Right renal cortex interstitium (tissue), 3 donors: ENCODE measurements around the gene HECTD1. TPM values are rescaled to one million over a fixed set of nuclear protein-coding genes. Genes with fewer than 3 reads are reported as not detected.

Experiments
- DNase-seq, 3 donors: peaks; one replicate each; pipeline ENCODE4 v3.0.0-alpha.2; 2013; ENCODE audit warnings: low read depth in 3 of 3, low spot score in 2 of 3
- polyA plus RNA-seq, 3 donors: library from polyadenylated mRNA; unstranded; fragments of 120-200 nt; gene quantifications; one replicate each; pipeline ENCODE4 v1.2.1, GENCODE V29; 2013; ENCODE audit not compliant: insufficient read length in 3 of 3

The HECTD1 gene
- polyA plus RNA-seq, 3 donors: 187 to 204 (median 194) TPM

DNA sequence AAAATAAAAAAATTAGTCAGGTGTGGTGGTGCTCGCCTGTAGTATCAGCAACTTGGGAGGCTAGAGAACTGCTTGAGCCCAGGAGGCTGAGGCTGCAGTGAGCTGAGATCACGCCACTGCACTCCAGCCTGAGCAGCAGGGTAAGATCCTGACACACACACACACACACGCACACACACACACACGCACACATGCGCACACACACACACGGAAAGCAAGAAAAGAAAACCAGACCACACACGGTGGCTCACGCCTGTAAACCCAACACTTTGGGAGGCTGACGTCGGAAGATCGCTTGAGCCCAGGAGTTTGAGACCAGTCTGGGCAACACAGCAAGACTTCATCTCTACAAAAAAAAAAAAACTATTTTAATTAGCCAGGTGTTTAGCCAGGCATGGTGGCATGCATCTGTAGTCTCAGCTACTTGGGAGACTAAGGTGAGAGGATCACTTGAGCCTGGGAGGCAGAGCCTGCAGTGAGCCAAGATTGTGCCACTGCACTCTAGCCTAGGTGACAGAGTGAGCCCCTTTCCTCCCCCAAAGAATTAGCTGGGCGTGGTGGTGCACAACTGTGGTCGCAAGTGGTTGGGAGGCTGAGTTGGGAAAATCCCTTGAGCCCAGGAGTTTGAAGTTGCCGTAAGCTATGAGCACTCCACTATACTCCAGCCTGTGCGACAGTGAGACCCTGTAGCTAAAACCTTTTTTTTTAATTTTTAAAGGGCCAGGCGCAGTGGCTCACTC, 44.5 kb downstream of the HECTD1 start:
- DNase-seq: no peak

DNA sequence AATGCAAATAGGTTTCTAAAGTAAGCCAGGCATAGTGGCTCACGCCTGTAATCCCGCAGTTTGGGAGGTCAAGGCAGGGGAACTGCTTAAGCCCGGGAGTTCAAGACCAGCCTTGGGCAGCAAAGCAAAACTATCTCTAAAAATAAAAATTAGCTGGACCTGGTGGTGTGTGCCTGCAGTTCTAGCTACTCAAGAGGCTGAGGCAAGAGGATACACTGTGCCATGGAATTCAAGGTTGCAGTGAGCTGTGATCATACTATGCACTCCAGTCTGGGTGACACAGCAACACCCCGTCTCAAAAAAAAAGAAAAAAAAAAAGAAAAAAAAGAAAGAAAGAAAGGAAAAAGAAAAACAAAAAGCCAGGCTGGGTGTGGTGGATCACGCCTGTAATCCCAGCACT, 46.3 kb downstream of the HECTD1 start:
- no peak for DNase-seq

- DNase-seq: no peak
Observed at GRCh38 chr14:31159682-31160296, 47.8 kb downstream of the HECTD1 start.

GRCh38 chr14:31154956-31155355, 52.6 kb downstream of the HECTD1 start:
- no peak for DNase-seq

DNA sequence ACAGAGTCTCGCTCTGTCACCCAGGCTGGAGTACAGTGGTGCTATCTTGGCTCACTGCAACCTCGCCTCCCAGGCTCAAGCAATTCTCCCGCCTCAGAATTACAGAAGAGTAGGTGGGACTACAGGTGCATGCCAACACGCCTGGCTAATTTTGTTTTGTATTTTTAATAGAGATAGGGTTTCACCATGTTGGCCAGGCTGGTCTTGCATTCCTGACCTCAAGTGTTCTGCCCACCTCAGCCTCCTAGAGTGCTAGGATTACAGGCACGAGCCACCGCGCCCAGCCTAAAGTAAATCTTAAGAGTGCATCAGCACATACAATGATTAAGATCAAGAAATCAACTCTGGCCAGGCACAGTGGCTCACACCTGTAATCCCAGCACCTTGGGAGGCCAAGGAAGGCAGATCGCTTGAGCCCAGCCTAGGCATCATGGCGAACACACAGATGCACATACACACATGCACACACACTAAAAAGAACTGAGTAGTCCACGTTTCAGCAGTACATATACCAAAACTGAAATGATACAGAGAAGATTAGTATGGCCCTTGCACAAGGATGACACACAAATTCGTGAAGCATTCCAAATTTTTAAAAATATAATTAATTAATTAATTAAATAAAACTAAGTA, 65.0 kb downstream of the HECTD1 start:
- DNase-seq: no peak

DNA sequence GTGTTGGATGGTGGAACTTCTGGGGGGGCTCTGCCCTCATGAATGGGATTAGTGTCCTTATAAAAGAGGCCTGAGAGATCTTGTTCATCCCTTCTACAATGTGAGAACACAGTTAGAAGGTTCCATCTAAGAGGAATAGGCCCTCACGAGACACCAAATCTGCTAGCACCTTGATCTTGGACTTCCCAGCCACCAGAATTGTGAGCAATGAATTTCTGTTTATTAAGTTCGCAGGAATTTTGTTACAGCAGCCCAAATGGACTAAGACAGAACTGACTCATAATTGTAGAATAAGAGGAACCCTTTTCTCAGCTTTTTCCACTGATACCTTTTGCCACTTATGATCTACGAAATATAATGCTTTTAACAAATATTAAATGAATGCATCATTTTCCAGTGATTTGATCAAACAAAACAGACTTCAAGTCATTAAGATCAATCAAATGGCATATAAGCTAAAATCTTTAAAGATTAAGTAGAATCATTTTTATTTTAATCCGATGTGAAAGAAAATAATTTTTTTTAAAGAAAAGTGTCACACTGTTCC, 68.2 kb downstream of the HECTD1 start:
- no peak for DNase-seq

DNA sequence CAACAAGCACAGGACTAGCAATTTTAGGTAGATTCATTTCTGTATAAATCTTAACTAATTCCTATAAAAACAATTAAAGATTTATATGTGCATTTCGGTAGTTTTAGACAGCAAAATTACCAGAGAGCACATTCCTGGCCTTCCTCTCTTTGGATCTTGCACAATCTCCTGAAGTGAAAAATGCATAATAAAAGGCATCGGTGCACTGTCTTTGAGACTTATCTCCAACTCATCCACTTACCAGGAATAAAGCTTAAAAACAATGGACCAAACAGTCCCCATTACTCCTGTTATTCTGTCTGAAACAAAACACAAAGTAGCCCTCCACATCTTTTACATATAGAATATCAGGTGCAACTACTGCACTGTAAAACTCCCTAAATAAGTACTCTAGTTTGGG, 69.3 kb downstream of the HECTD1 start:
- no peak for DNase-seq

DNA sequence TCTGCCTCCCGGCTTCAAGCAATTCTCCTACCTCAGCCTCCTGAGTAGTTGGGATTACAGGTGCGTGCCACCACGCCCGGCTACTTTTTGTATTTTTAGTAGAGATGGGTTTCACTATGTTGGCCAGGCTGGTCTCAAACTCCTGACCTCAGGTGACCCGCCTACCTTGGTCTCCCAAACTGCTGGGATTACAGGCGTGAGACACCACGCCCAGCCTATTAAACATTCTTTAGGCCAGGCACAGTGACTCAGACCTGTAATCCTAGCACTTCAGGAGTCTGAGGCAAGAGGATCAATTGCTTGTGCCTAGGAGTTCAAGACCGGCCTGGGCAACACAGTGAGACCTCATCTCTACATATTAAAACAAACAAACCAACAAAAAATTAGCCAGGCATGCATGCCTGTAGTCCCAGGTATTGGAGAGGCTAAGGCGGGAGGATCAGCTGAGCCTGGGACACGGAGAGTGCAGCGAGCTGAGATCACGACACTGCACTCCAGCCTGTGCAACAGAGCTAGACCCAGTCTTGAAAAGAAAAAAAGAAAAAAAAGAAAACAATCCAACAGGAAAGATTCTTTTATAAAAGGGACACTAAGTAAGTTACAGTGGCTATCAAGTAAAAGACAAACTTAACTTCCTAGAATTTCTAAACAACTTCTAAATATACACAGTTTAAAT, 70.2 kb downstream of the HECTD1 start:
- DNase-seq: no peak

- no peak for DNase-seq
Observed at GRCh38 chr14:31133133-31133532, 74.5 kb downstream of the HECTD1 start.

GRCh38 chr14:31128601-31129526, 78.7 kb downstream of the HECTD1 start:
- no peak for DNase-seq

- no peak for DNase-seq
Observed at GRCh38 chr14:31127690-31128089, 79.9 kb downstream of the HECTD1 start.

GRCh38 chr14:31126680-31127079, 80.9 kb downstream of the HECTD1 start:
- DNase-seq: no peak

DNA sequence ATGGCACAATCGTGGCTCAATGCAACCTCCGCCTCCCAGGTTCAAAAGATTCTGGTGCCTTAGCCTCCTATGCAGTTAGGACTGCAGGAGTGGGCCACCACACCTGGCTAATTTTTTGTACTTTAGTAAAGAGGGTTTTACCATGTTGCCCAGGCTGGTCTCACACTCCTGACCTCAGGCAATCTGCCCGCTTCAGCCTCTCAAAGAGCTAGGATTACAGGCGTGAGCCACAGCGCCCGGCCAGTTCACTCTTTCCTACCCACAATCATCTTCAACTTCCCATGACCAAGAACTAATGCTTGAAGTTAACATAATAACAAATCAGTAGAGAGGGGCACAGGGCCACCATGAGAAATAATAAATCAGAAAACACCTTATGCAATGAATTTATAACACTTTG, 82.4 kb downstream of the HECTD1 start:
- DNase-seq: no peak

DNA sequence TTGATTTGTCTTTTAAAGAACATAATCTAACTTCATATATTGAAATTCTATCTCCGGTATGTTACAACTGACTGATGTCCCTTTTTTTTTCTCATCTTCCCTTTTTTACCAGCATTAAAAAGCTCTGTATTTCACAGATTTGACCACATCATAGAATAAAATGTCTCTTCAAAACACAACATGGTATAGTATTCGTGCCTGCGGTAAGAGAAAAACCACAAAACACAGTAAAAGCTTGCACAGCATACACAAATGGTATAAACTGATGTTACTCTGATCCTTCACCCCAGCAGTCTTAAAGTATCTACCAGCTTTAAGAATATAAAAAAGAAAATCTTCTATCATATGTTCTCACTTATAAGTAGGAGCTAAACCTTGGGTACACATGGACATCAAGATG, 83.4 kb downstream of the HECTD1 start:
- DNase-seq: no peak

DNA sequence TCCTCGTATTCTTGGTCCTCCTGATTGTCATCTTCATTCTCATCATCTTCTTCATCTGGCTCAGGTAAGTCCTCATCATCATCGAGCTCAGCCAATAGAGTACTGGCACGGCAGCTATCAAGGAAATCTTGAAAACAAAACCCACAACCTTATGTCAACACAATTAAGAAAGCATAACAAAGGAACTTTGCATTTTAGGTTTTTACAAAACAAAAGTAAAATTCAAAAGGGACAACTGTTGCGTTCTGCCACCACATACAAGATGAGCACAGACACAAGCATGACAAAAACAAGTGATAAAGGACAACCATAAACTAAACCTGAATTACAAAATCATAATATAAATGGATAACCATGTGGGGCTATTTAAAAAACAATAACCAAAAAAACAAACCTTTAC, 84.7 kb downstream of the HECTD1 start:
- no peak for DNase-seq

DNA sequence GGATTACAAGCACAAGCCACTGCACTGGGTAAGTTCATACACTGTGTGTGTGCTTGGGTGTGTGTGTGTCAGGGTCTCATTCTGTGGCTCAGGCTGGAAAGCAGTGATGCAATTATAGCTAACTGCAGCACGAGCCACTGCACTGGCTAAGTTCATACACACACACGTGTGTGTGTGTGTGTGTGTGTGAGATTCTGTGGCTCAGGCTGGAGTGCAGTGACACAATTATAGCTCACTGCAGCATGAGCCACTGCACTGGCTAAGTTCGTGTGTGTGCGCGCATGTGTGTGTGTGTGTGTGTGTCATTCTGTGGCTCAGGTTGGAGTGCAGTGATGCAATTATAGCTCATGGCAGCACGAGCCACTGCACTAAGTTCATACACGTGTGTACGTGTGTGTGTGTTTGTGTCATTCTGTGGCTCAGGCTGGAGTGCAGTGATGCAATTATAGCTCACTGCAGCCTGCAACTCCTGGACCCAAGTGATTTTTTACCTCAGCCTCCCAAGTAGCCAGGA, 85.4 kb downstream of the HECTD1 start:
- no peak for DNase-seq

DNA sequence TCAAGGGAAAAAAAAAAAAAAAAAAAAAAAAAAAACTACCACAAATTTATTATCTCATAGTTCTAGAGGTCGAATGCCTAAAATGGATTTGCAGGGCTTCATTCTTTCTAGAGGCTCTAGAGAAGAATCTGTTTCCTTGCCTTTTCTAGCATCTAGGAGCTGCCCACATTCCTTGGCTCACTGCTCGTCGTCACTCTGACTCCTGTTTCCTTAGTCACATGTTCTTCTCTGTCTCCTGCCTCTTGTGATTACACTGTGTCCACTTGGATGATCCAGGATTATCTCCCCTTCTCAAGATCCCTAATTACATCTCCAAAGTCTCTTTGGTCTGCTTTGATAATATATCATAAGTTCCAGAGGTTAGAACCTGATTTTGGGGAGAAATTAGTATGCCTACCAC, 88.7 kb downstream of the HECTD1 start:
- DNase-seq: no peak

- DNase-seq: no peak
Observed at GRCh38 chr14:31113794-31114193, 93.8 kb downstream of the HECTD1 start.

- no peak for DNase-seq
Observed at GRCh38 chr14:31110872-31111271, 96.7 kb downstream of the HECTD1 start.

- DNase-seq: no peak
Observed at GRCh38 chr14:31109257-31109656, 98.3 kb downstream of the HECTD1 start.
